ENCODE measurements around the gene PUM1.

PUM1 gene

DNA sequence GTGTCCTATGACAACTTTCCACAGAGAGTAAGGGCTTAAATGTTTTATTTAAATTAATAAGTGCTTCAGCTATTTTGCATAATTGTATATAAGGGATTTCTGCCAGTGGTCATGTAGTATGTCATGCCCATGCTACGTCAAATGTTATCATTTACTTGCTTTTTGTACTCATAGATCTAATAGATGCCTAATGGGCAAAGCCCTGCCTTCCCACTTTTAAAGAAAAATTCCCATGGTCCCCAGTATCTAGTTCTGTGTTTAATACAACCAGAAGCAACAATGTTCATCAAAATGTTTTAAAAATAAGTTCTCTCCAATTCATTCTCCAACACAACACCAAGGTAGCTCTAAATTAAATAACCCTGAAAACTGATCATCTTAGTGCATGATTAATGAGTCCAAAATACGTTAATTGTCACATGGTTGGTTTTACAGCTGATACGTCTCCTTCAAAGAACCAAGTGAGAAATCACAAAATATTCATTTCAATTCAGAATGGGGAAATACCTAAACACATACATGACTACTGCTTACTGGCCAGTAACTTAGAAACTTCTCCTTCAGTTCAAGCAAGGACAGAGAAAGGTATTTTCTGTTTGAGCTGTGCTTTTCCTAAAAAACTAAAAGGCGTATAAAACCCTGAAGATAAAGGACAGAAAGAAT, 107.8 kb downstream of the PUM1 start:
- TF ChIP-seq, protein P1, sequence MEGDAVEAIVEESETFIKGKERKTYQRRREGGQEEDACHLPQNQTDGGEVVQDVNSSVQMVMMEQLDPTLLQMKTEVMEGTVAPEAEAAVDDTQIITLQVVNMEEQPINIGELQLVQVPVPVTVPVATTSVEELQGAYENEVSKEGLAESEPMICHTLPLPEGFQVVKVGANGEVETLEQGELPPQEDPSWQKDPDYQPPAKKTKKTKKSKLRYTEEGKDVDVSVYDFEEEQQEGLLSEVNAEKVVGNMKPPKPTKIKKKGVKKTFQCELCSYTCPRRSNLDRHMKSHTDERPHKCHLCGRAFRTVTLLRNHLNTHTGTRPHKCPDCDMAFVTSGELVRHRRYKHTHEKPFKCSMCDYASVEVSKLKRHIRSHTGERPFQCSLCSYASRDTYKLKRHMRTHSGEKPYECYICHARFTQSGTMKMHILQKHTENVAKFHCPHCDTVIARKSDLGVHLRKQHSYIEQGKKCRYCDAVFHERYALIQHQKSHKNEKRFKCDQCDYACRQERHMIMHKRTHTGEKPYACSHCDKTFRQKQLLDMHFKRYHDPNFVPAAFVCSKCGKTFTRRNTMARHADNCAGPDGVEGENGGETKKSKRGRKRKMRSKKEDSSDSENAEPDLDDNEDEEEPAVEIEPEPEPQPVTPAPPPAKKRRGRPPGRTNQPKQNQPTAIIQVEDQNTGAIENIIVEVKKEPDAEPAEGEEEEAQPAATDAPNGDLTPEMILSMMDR (IDR thresholded peaks at IDR 0.05), result no peak

DNA sequence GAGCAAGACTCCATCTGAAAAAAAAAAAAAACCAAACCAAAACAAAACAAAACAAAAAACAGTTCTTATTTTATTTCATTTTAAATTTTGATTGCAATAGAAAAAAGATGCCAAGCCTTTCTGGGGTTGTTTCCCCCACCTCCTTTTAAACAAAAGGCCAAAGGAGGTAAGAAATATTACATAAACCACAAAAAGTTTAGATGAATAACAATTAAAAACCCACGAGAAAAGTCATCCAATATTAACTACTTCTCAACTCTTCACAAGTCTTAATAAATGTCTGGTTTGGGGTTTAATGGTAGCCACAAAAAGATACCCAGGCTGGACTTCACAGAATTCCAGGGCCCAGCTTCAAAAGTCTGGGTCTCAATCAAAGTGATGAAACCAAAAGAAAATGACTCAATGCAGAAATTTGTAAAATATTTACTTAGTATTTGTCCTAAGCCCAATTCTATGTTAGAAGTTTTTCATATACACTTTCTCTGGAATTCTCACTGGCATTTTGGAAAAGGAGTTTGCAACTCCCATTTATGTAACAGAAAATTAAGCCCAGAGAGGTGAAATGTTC, 110.0 kb downstream of the PUM1 start:
- TF ChIP-seq, protein P1 (IDR thresholded peaks at IDR 0.05), result no peak

DNA sequence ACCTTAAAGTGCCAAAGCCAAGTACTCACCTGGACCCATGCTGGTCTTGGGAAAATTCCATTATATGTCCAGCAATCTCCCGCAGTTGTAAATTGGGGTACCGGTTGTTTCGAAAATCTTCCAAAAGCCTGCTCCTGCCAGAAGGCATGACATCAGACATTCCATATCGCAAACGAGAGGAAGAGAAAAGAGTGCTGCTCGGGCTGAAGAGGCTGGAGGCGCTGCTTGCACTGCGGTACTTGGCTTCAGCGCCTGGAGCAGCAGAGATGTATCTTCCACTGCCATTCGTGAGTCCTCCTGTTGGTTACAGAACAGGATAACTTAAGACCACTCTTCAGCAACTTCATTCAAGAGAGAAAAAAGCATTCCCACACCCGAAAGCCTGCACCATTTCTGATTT, 111.8 kb downstream of the PUM1 start:
- TF ChIP-seq, protein P1 (IDR thresholded peaks at IDR 0.05), result no peak

DNA sequence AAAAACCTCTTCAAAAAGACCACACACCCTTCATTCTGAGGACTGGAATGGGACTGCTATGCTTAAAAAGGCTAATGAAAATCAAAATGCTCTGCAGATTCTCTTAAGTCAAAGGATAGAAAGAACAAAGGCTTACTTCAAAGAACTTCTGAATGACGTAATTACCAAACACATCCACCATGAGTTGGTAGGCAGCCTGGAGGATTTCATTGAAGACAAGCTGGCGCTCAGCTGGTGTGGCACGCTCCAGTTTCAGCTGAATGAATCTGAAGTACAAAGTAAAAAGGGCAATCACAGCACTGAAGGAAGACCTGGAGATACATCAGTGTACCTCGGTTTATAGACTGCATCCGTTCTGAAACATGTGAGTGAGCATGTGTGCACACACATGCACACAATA, 113.4 kb downstream of the PUM1 start:
- TF ChIP-seq, protein P1 (IDR thresholded peaks at IDR 0.05), result no peak

DNA sequence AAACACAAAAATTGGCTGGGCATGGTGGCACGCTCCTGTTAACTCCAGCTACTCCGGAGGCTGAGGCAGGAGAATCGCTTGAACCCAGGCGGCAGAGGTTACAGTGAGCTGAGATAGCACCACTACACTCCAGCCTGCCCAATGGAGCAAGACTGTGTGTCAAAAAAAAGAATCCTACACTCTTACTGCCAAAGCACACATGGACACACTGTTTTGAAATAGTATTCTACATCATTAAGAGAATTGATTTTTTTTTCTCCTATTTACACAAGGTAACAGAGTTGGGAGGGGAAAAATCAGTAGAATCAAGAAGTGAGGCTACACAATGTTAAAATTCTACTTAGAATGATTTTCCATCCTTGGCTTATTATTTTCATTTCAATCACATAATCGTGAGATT, 114.8 kb downstream of the PUM1 start:
- TF ChIP-seq, protein P1 (IDR thresholded peaks at IDR 0.05), result no peak

DNA sequence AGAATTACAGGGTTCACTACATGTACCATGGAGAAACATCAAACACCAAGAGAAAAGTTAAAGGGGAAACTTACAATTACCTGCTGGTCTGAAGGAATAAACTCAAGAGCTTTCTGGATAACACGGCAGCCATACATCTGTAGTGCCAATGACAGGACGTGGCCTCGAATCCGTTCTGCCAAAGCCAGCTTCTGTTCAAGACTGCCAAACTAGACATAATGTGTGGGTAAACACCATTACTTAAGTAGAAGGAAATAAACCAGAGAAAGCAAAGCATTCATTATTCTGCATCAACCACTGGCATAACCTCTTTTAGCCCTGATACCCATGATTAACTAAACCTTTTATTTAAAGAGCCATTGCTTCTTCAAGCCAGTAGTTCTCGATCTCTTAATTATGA, 115.5 kb downstream of the PUM1 start:
- TF ChIP-seq, protein P1 (IDR thresholded peaks at IDR 0.05), result no peak

DNA sequence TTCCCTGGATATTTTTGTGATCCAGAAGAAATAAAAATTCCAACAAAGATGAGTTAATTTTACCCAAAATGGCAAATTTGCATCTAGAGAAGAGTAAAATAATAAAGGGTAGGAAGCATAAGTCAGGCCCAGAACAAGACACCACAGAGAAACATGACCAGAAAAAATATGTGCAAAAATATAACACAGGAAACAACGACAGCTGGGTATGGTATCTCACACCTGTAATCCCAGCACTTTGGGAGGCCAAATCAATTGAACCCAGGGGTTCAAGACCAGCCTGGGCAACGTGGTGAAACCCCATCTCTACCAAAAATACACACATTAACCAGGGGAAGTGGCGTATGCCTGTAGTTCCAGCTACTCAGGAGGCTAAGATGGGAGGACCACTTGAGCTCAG, 117.2 kb downstream of the PUM1 start:
- TF ChIP-seq, protein P1 (IDR thresholded peaks at IDR 0.05), result no peak
